B cell (primary cell): ENCODE results near the gene ASIC1. TPM values are rescaled to one million over a fixed set of nuclear protein-coding genes. Genes with fewer than 3 reads are reported as not detected.

Experiments
- ATAC-seq: fragments of 200-7000 bp; cut with Tn5 transposase; one replicate; pipeline ENCODE4 v1.10.0; 2021; ENCODE audit warnings: low read depth, mild to moderate bottlenecking, moderate number of reproducible peaks, moderate library complexity
- CTCF ChIA-PET: fragments of 350-600 bp; sonication (Branson Sonifier 250); formaldehyde crosslinking; loops from one replicate; lab custom pipeline; 2021; ENCODE audit warnings: antibody characterized with exemption, inconsistent platforms; lab: Charles Lee
- POLR2A ChIA-PET: fragments of 350-600 bp; sonication (Branson Sonifier 250); formaldehyde crosslinking; loops from one replicate; lab custom pipeline; 2021; ENCODE audit warnings: antibody characterized with exemption; lab: Charles Lee
- DNase-seq: peaks from one replicate; pipeline ENCODE4 v3.0.0; 2013
- H2AFZ ChIP-seq: 2 replicates; pipeline ENCODE4 v1.6.1; 2012; ENCODE audit warnings: mild to moderate bottlenecking, low read depth, low read length; ENCODE audit not compliant: insufficient read depth, poor library complexity, severe bottlenecking
- H3K27ac ChIP-seq, 2 donors: 1 replicate in 1 of 2; 2 replicates in 1 of 2; pipeline ENCODE4 v1.5.1; 2012 to 2013; ENCODE audit warnings: low read length in 2 of 2, mild to moderate bottlenecking in 2 of 2, moderate library complexity in 1 of 2
- H3K27me3 ChIP-seq, 4 experiments: fragments of 200-600 bp in 1 of 4; sonication (generic) in 1 of 4; replicated peaks in 1 of 4; 1 replicate in 2 of 4; 2 replicates in 2 of 4; pipeline versions ENCODE4 v1.6.1 to v1.7.0; 2013 to 2016; ENCODE audit warnings: low read length in 3 of 4, mild to moderate bottlenecking in 2 of 4, mixed read lengths in 1 of 4, moderate library complexity in 1 of 4; ENCODE audit not compliant: insufficient read depth in 4 of 4, control insufficient read depth in 3 of 4; ENCODE audit errors: control extremely low read depth in 1 of 4
- H3K36me3 ChIP-seq, 2 experiments: replicated peaks in 1 of 2; 1 replicate in 1 of 2; 2 replicates in 1 of 2; pipeline versions ENCODE4 v1.6.1 to v1.7.1; 2013; ENCODE audit warnings: low read length in 1 of 2; ENCODE audit not compliant: insufficient read depth in 2 of 2, control insufficient read depth in 1 of 2; ENCODE audit errors: control extremely low read depth in 1 of 2, extremely low read depth in 1 of 2
- H3K4me1 ChIP-seq, 2 donors: fragments of 200-600 bp in 1 of 2; sonication (generic) in 1 of 2; 1 replicate in 1 of 2; 2 replicates in 1 of 2; pipeline versions ENCODE4 v1.5.1 to v1.6.1; 2013 to 2017; ENCODE audit warnings: low read length in 2 of 2; ENCODE audit not compliant: control insufficient read depth in 2 of 2, insufficient read depth in 2 of 2
- H3K4me2 ChIP-seq: replicated peaks from 2 replicates; pipeline ENCODE3; 2012; ENCODE audit warnings: mild to moderate bottlenecking, low read depth, low read length; ENCODE audit not compliant: poor library complexity, severe bottlenecking
- H3K4me3 ChIP-seq, 5 experiments: fragments of 200-600 bp in 1 of 5; sonication (generic) in 1 of 5; 1 replicate in 3 of 5; 2 replicates in 2 of 5; pipeline versions ENCODE4 v1.5.1 to v1.7.0; 2011 to 2016; ENCODE audit warnings: low read length in 4 of 5, mild to moderate bottlenecking in 4 of 5, low read depth in 2 of 5, control low read depth in 1 of 5, moderate library complexity in 1 of 5; ENCODE audit not compliant: insufficient read depth in 1 of 5; ENCODE audit errors: control extremely low read depth in 1 of 5, extremely low read depth in 1 of 5
- H3K79me2 ChIP-seq: fragments of 200-600 bp; sonication (generic); one replicate; pipeline ENCODE4 v1.6.0; 2016; ENCODE audit warnings: low read length; ENCODE audit not compliant: control insufficient read depth, insufficient read depth
- H3K9ac ChIP-seq: fragments of 200-600 bp; sonication (generic); 2 replicates; pipeline ENCODE4 v1.6.1; 2017; ENCODE audit warnings: mild to moderate bottlenecking, low read length, moderate library complexity
- H3K9me3 ChIP-seq, 3 donors: one replicate each; pipeline versions ENCODE4 v1.6.1 to v1.7.1; 2013; ENCODE audit warnings: low read length in 2 of 3; ENCODE audit not compliant: control insufficient read depth in 2 of 3, insufficient read depth in 1 of 3; ENCODE audit errors: control extremely low read depth in 1 of 3
- H4K20me1 ChIP-seq: 2 replicates; pipeline ENCODE4 v1.6.0; 2012; ENCODE audit warnings: mild to moderate bottlenecking, low read length; ENCODE audit not compliant: insufficient read depth, control insufficient read depth, poor library complexity, severe bottlenecking
- H3K27ac Mint-ChIP-seq: one replicate; pipeline ENCODE4 v1.8.0; 2021; ENCODE audit warnings: mixed read lengths
- H3K27me3 Mint-ChIP-seq: one replicate; pipeline ENCODE4 v1.8.0; 2021; ENCODE audit warnings: mixed read lengths
- H3K4me1 Mint-ChIP-seq: one replicate; pipeline ENCODE4 v1.8.0; 2021; ENCODE audit warnings: mixed read lengths
- H3K4me3 Mint-ChIP-seq: one replicate; pipeline ENCODE4 v1.8.0; 2021; ENCODE audit warnings: mixed read lengths
- H3K9me3 Mint-ChIP-seq: one replicate; pipeline ENCODE4 v1.8.0; 2022; ENCODE audit warnings: mixed read lengths; ENCODE audit not compliant: insufficient read depth
- EZH2 ChIP-seq: IDR thresholded peaks from 2 replicates; pipeline ENCODE4 v1.6.1; 2012; ENCODE audit warnings: borderline replicate concordance, low read depth, mild to moderate bottlenecking, moderate library complexity, low read length; ENCODE audit not compliant: insufficient read depth, poor library complexity, severe bottlenecking
- WGBS: methylation state at CpG from one replicate; pipeline ENCODE4 v1.1.5; 2013; ENCODE audit warnings: missing lambda C conversion rate; ENCODE audit not compliant: insufficient coverage; 5-methylcytosine and 5-hydroxymethylcytosine counted together
- intact Hi-C: fragments of 100-400 bp; cut with micrococcal nuclease; formaldehyde crosslinking; loops from one replicate; pipeline ENCODE4 v1.10.0; 2022
- polyA plus RNA-seq: library from polyadenylated mRNA; depleted of rRNA; stranded (reverse); fragments of >200 nt; gene quantifications from 2 replicates; pipeline ENCODE4 v1.2.3, GENCODE V29; 2012
- total RNA-seq, 2 donors: library from RNA; stranded (reverse); fragments of 120-200 nt in 1 of 2; gene quantifications; 1 replicate in 1 of 2; 2 replicates in 1 of 2; pipeline versions ENCODE4 v1.2.3 to v1.2.4, GENCODE V29; 2013 to 2022
- TF ChIP-seq, protein P1 (sequence below): fragments of 200-600 bp; IDR thresholded peaks from one replicate; pipeline ENCODE4 v1.8.0; 2022; ENCODE audit warnings: antibody characterized with exemption, mild to moderate bottlenecking

ASIC1 gene
- total and polyA plus RNA-seq, 2 donors (not counting 1 experiment from before 2014, with no cell fraction given) = not detected

DNA sequence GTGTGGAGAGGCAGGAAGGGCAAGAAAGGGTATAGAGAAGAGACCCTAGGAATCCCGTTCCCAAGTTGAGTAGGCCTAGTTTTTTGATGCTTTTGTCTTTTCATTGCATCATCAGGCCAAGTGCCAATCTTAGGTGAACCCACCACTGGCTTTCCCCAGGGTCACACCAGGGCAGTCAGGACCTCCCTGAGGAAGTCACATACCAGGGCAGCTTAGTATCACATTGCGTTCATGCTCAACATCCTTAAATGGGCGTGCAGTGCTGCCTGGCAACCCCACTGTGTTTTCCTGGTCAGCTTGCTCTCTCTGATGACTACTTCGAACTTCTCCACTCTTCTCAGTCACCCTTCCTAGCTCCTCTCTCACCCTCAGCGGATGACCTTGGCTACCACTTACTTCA lies 9.0 kb downstream of the ASIC1 start:
- intact Hi-C loops = no loop called here
- Mint-ChIP-seq H3K27ac (no peak overlapping the region), H3K4me1 (peaks cover 4% of the 10 kb centered on the region), H3K27me3 (peaks cover 22% of the 10 kb centered on the region), H3K4me3 (no peak overlapping the region), H3K9me3 (no peaks in the 10 kb centered on the region)
- Histone ChIP-seq H4K20me1 (no peaks in the 10 kb centered on the region), H3K9me3 (no peaks in the 10 kb centered on the region), H3K79me2 (no peaks in the 10 kb centered on the region), H3K27ac (no peak overlapping the region), H3K9ac (no peak overlapping the region), H3K4me3 (no peak overlapping the region), H3K4me1 (peaks cover 0 to 5% of the 10 kb centered on the region in 2 donors), H2AFZ (no peak overlapping the region), H3K4me2 (no peak overlapping the region), H3K36me3 (no peaks in the 10 kb centered on the region), H3K27me3 (peaks cover 0 to 8% (median 1%) of the 10 kb centered on the region in 4 experiments)
- ChIA-PET CTCF (interaction anchor here (0.5 to 15.9 kb wide), 10 partner anchors 10 to 200 kb away, joined by 4 to 343 read pairs (median 8); partner anchors contain the start of genes CERS5 and SMARCD1), POLR2A (interaction anchor here (0.6 kb wide), 1 partner anchor 9 kb away, joined by 4 read pairs; no protein-coding TSS in a partner anchor)
- no peak for DNase-seq
- TF ChIP-seq EZH2 = no peak
- TF ChIP-seq, protein P1, sequence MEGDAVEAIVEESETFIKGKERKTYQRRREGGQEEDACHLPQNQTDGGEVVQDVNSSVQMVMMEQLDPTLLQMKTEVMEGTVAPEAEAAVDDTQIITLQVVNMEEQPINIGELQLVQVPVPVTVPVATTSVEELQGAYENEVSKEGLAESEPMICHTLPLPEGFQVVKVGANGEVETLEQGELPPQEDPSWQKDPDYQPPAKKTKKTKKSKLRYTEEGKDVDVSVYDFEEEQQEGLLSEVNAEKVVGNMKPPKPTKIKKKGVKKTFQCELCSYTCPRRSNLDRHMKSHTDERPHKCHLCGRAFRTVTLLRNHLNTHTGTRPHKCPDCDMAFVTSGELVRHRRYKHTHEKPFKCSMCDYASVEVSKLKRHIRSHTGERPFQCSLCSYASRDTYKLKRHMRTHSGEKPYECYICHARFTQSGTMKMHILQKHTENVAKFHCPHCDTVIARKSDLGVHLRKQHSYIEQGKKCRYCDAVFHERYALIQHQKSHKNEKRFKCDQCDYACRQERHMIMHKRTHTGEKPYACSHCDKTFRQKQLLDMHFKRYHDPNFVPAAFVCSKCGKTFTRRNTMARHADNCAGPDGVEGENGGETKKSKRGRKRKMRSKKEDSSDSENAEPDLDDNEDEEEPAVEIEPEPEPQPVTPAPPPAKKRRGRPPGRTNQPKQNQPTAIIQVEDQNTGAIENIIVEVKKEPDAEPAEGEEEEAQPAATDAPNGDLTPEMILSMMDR = no peak
- 67% methylated on average over 5 of the region's 5 CpGs for WGBS
- ATAC-seq = no peak

DNA sequence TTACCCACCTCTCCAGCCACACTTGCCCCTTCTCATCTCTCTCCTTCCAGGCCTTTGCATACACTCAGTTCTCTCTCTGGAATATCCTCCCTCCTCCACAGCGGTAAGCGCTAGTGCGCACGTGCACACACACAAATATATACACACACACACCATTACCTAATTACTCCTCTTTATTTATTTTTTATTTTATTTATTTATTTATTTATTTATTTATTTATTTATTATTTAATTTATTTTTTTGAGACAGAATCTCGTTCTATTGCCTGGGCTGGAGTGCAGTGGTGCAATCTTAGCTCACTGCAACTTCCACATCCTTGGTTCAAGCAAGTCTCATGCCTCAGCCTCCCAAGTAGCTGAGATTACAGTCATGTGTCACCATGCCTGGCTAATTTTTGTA lies 11.7 kb downstream of the ASIC1 start:
- Mint-ChIP-seq H3K4me1 (peaks cover 4% of the 10 kb centered on the region), H3K27me3 (peaks cover 15% of the 10 kb centered on the region), H3K9me3 (no peaks in the 10 kb centered on the region), H3K4me3 (no peak overlapping the region), H3K27ac (no peak overlapping the region)
- DNase-seq (no peak), ATAC-seq (no peak)
- Histone ChIP-seq H4K20me1 (no peaks in the 10 kb centered on the region), H3K79me2 (no peaks in the 10 kb centered on the region), H2AFZ (no peak overlapping the region), H3K4me1 (peaks cover 0 to 5% of the 10 kb centered on the region in 2 donors), H3K36me3 (no peaks in the 10 kb centered on the region), H3K9me3 (no peaks in the 10 kb centered on the region), H3K4me3 (no peak overlapping the region), H3K9ac (no peak overlapping the region), H3K27me3 (peaks cover 0 to 4% (median 0%) of the 10 kb centered on the region in 4 experiments), H3K27ac (no peak overlapping the region), H3K4me2 (no peak overlapping the region)
- CTCF ChIA-PET = interaction anchor here (0.8 to 15.9 kb wide), 9 partner anchors 8 to 202 kb away, joined by 3 to 343 read pairs (median 16); partner anchors contain the start of genes CERS5 and SMARCD1
- POLR2A ChIA-PET = no interaction called here
- intact Hi-C loops = no loop called here
- TF ChIP-seq, protein P1 = no peak
- TF ChIP-seq EZH2 = no peak
- no CpG with 5 or more reads among the region's 5 CpGs for WGBS
